Measurements from ENCODE around the gene PSMG3. TPM values are rescaled to one million over a fixed set of nuclear protein-coding genes. Genes with fewer than 3 reads are reported as not detected.

PSMG3 gene
- total and polyA plus RNA-seq, 2 experiments from 2014 or later, result 28.3 to 84.8 TPM

GRCh38 chr7:1535701-1536454, 34.0 kb downstream of the PSMG3 start (continued):
- TF ChIP-seq ZNF462 (CRISPR knock-in tag; IDR thresholded peaks at IDR 0.05), result no peak
- TF ChIP-seq POLR2AphosphoS5 (IDR thresholded peaks at IDR 0.05; ENCODE audit: low read depth), result no peak
- no peak for TF ChIP-seq ZNF331 (CRISPR knock-in tag; IDR thresholded peaks at IDR 0.05; ENCODE audit: low read depth)
- TF ChIP-seq CREB1 (CRISPR knock-in tag; IDR thresholded peaks at IDR 0.05; ENCODE audit: low read depth), result no peak

- Mint-ChIP-seq H3K9me3 (no peaks in the 10 kb centered on the region), H3K36me3 (ENCODE audit: low read depth) (peaks cover 3% of the 10 kb centered on the region; the same call in 1 of the 3 replicates), H3K4me3 (no peak overlapping the region), H3K27me3 (ENCODE audit: insufficient read depth, low read depth, poor library complexity) (peaks cover 26% of the 10 kb centered on the region), H3K27ac (no peak overlapping the region), H3K4me1 (peaks cover 39% of the 10 kb centered on the region)
- H3K4me3 ChIP-seq, result no peak overlapping the region
- peaks cover 20% of the 10 kb centered on the region for H3K4me1 ChIP-seq (ENCODE audit: insufficient read depth)
- no peaks in the 10 kb centered on the region for H3K9me2 ChIP-seq (ENCODE audit: insufficient read depth)
- H3K27ac ChIP-seq (ENCODE audit: low read depth), result 0 out of 2 replicates have a peak overlapping the region, but pooled peaks have one; percentile 14
- H3K36me3 ChIP-seq (ENCODE audit: insufficient read depth), result no peaks in the 10 kb centered on the region
- peaks cover 3% of the 10 kb centered on the region; the same call in 1 of the 2 replicates for H4K20me1 ChIP-seq (replicated peaks; ENCODE audit: insufficient read depth)
- 0 out of 2 replicates have a peak, but pooled peaks cover 11% of the 10 kb centered on the region for H3F3A ChIP-seq (replicated peaks; ENCODE audit: low read depth)
- H2AFZ ChIP-seq, result no peak overlapping the region
- no peaks in the 10 kb centered on the region for H3K27me3 ChIP-seq (ENCODE audit: insufficient read depth)
- ATAC-seq (no peak), DNase-seq (ENCODE audit: low spot score) (no peak)
- H3K4me2 ChIP-seq, result no peak overlapping the region
- TF ChIP-seq EZH2phosphoT487 (IDR thresholded peaks at IDR 0.05; ENCODE audit: unreplicated experiment) (no peak), ETS1 (IDR thresholded peaks at IDR 0.05) (no peak)
- peaks cover 67% of the 10 kb centered on the region for H3K79me2 ChIP-seq (replicated peaks; ENCODE audit: insufficient read depth)
These were observed 34.8 kb downstream of the PSMG3 start for GRCh38 chr7:1535100-1535458.
